ENCODE data around the gene LY6G6D. TPM values are rescaled to one million over a fixed set of nuclear protein-coding genes. Genes with fewer than 3 reads are reported as not detected.

LY6G6D gene
- total RNA-seq, 1 experiment from 2014 or later = not detected

DNA sequence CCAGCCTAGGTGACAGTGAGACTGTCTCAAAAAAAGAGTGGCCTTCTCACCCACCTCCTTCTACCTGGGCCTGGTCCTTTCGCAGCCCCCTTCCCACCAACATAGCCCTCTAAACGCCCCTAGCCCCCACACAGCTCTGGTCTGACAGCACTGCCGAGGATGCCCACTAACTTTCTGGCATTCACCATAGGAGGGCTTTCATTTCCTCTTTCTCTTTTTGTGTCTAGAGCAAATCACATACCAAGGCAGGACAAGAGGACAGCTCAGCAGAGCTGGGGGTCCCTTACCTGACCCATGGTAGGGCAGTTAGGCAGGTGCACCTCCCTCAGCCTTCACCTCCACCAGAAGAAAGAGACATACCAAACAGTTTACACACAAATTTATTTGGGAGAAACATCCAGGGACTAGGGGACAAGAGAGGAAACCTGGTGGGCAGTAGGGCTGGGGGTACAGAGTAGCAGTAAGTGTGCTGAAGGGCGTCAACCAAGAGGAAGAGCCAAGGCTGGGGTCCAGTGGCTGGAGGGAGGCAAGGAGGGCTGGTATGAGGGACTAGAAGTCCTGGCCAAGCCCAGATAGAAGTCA is 38.7 kb upstream of the LY6G6D start:
- ATAC-seq = no peak
- H3K4me3 ChIP-seq (ENCODE audit: low read length) = no peak overlapping the region
- H3F3A ChIP-seq (ENCODE audit: low read length, unreplicated experiment) = peaks cover 4% of the 10 kb centered on the region
- intact Hi-C loops (cut with micrococcal nuclease) = no loop called here
- CTCF ChIA-PET = no interaction called here
- H3K4me2 ChIP-seq (ENCODE audit: low read length) = peak overlapping the region; percentile 43; the same call in 1 of the 2 replicates
- no peaks in the 10 kb centered on the region for H4K20me1 ChIP-seq (ENCODE audit: low read length)
- no peaks in the 10 kb centered on the region for H3K27me3 ChIP-seq (ENCODE audit: low read length)
- H3K27ac ChIP-seq (ENCODE audit: low read length) = no peak overlapping the region
- H3K9ac ChIP-seq (ENCODE audit: low read length) = no peak overlapping the region
- H3K9me3 ChIP-seq (ENCODE audit: low read length) = no peaks in the 10 kb centered on the region
- DNase-seq = no peak
- H3K4me1 ChIP-seq (ENCODE audit: insufficient read depth, low read length) = peaks cover 16% of the 10 kb centered on the region
- no peaks in the 10 kb centered on the region for H3K79me2 ChIP-seq (ENCODE audit: low read length)
- POLR2A ChIA-PET (ENCODE audit: unreplicated experiment) = no interaction called here
- TF ChIP-seq EZH2 (IDR thresholded peaks at IDR 0.05; ENCODE audit: low read length, unreplicated experiment) = no peak
- H3K9me2 ChIP-seq (replicated peaks; ENCODE audit: low read length) = no peaks in the 10 kb centered on the region
- H2AFZ ChIP-seq (ENCODE audit: low read length) = no peak overlapping the region
- no TSS peak for BruUV-seq (replicated peaks)
- peaks cover 11% of the 10 kb centered on the region; the same call in 1 of the 2 replicates for H3K36me3 ChIP-seq (ENCODE audit: low read depth, low read length)

DNA sequence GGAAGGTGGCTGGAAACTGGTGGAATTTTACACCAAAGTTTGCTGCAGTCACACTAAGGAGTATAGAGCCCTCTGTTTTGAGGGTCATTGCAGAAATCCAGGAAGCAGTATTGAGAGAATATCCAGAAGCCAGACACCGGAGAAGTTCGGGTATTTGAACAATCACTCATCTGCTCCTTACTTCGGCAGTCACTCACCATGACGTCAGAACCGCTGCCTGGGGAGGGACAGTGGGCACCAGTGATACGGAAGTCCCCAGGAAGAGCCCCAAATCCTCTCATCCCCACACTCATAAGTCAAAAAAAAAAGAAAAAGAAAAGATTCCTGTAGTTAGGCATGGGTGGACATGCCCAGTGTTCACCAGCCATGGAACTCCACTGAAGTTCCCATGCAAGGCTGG is 38.2 kb upstream of the LY6G6D start:
- H3K9ac ChIP-seq (ENCODE audit: low read length) = no peak overlapping the region
- no peak overlapping the region for H2AFZ ChIP-seq (ENCODE audit: low read length)
- H3K4me3 ChIP-seq (ENCODE audit: low read length) = no peak overlapping the region
- no peaks in the 10 kb centered on the region for H3K27me3 ChIP-seq (ENCODE audit: low read length)
- peaks cover 6% of the 10 kb centered on the region; the same call in 1 of the 2 replicates for H3K36me3 ChIP-seq (ENCODE audit: low read depth, low read length)
- no peaks in the 10 kb centered on the region for H3K9me3 ChIP-seq (ENCODE audit: low read length)
- intact Hi-C loops (cut with micrococcal nuclease) = no loop called here
- H3K4me2 ChIP-seq (ENCODE audit: low read length) = peak overlapping the region; percentile 43; the same call in 1 of the 2 replicates
- no peaks in the 10 kb centered on the region for H3K9me2 ChIP-seq (replicated peaks; ENCODE audit: low read length)
- no peaks in the 10 kb centered on the region for H3K79me2 ChIP-seq (ENCODE audit: low read length)
- DNase-seq = peak; percentile 53
- H3F3A ChIP-seq (ENCODE audit: low read length, unreplicated experiment) = peaks cover 4% of the 10 kb centered on the region
- H4K20me1 ChIP-seq (ENCODE audit: low read length) = no peaks in the 10 kb centered on the region
- ChIA-PET CTCF (no interaction called here), POLR2A (ENCODE audit: unreplicated experiment) (no interaction called here)
- BruUV-seq (replicated peaks) = no TSS peak
- no peak for TF ChIP-seq EZH2 (IDR thresholded peaks at IDR 0.05; ENCODE audit: low read length, unreplicated experiment)
- TF ChIP-seq, protein P1, sequence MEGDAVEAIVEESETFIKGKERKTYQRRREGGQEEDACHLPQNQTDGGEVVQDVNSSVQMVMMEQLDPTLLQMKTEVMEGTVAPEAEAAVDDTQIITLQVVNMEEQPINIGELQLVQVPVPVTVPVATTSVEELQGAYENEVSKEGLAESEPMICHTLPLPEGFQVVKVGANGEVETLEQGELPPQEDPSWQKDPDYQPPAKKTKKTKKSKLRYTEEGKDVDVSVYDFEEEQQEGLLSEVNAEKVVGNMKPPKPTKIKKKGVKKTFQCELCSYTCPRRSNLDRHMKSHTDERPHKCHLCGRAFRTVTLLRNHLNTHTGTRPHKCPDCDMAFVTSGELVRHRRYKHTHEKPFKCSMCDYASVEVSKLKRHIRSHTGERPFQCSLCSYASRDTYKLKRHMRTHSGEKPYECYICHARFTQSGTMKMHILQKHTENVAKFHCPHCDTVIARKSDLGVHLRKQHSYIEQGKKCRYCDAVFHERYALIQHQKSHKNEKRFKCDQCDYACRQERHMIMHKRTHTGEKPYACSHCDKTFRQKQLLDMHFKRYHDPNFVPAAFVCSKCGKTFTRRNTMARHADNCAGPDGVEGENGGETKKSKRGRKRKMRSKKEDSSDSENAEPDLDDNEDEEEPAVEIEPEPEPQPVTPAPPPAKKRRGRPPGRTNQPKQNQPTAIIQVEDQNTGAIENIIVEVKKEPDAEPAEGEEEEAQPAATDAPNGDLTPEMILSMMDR (conservative IDR thresholded peaks at IDR 0.05; ENCODE audit: low read depth, low read length) = no peak
- no peak for TF ChIP-seq EZH2phosphoT487 (IDR thresholded peaks at IDR 0.05; ENCODE audit: borderline replicate concordance, low read length)
- peaks cover 16% of the 10 kb centered on the region for H3K4me1 ChIP-seq (ENCODE audit: insufficient read depth, low read length)
- peak; percentile 23 for ATAC-seq
- H3K27ac ChIP-seq (ENCODE audit: low read length) = no peak overlapping the region

DNA sequence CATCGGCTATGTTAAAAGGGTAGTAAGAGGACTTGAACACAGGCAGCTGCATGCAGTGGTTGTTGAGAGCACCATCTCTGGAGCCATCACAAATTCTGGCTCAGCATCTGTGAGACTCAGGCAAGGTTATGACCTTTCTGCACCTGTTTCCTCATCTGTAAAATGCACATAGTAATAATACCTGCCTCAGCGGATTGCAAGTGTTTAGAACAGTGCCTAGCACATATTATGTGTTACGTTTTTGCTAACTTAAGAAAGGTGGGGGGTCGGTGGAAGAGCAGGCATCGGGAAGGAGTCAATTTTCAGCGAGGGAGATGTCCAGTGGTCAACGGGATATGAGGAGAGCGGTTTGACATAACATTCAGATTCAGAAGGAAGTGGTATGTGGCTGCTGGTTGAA is 37.2 kb upstream of the LY6G6D start:
- CTCF ChIA-PET = no interaction called here
- Histone ChIP-seq H3K4me3 (ENCODE audit: low read length) (no peak overlapping the region), H3K36me3 (ENCODE audit: low read depth, low read length) (0 out of 2 replicates have a peak, but pooled peaks cover 2% of the 10 kb centered on the region), H3K27me3 (ENCODE audit: low read length) (no peaks in the 10 kb centered on the region), H3K27ac (ENCODE audit: low read length) (no peak overlapping the region), H3K9me2 (replicated peaks; ENCODE audit: low read length) (no peaks in the 10 kb centered on the region), H4K20me1 (ENCODE audit: low read length) (no peaks in the 10 kb centered on the region), H3K4me1 (ENCODE audit: insufficient read depth, low read length) (peaks cover 16% of the 10 kb centered on the region), H2AFZ (ENCODE audit: low read length) (no peak overlapping the region), H3K9me3 (ENCODE audit: low read length) (no peaks in the 10 kb centered on the region), H3K9ac (ENCODE audit: low read length) (no peak overlapping the region), H3K4me2 (ENCODE audit: low read length) (no peak overlapping the region), H3F3A (ENCODE audit: low read length, unreplicated experiment) (peaks cover 4% of the 10 kb centered on the region), H3K79me2 (ENCODE audit: low read length) (no peaks in the 10 kb centered on the region)
- BruUV-seq (replicated peaks) = no TSS peak
- TF ChIP-seq, protein P1 (conservative IDR thresholded peaks at IDR 0.05; ENCODE audit: low read depth, low read length) = no peak
- TF ChIP-seq EZH2 (IDR thresholded peaks at IDR 0.05; ENCODE audit: low read length, unreplicated experiment) = no peak
- no peak for TF ChIP-seq EZH2phosphoT487 (IDR thresholded peaks at IDR 0.05; ENCODE audit: borderline replicate concordance, low read length)
- intact Hi-C loops (cut with micrococcal nuclease) = no loop called here
- no peak for DNase-seq
- POLR2A ChIA-PET (ENCODE audit: unreplicated experiment) = no interaction called here
- no peak for ATAC-seq

Measured in PC-3 (cell line).